Measurements from ENCODE around the gene ANTXR2.

DNA sequence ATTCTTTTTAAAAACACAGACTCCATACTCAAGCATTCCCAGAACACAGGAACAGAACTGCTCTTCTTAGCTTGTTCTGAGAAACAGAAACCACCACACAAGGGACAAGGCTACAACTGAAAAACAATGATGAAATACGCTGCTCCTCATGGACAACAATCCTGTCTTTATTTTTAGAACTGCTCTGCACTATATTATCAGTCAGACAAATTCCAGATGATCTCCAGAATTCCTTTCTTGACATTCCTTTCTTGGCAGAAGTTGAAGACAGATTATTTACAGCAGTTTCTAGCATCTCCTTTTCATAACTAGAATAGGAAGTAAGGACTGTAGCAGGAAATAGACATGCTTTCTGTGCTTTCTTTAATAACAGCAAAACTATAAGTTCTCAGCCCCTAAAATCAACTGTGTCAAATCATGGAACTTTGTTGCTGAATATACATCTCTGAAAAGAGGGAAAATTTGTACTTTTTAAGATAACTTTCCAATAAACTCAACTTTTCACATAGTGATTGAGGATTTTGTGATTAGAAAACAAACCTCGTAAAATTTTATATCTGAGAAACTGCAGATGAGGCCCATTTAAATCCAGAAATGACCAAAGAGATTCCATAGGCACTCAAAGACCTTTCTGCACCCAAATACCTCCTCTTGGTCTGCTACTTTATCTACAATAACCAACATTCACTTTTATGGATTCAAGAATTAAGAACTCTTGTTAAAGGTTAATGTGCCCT lies 35.9 kb downstream of the ANTXR2 start:
- TF ChIP-seq, protein P1, sequence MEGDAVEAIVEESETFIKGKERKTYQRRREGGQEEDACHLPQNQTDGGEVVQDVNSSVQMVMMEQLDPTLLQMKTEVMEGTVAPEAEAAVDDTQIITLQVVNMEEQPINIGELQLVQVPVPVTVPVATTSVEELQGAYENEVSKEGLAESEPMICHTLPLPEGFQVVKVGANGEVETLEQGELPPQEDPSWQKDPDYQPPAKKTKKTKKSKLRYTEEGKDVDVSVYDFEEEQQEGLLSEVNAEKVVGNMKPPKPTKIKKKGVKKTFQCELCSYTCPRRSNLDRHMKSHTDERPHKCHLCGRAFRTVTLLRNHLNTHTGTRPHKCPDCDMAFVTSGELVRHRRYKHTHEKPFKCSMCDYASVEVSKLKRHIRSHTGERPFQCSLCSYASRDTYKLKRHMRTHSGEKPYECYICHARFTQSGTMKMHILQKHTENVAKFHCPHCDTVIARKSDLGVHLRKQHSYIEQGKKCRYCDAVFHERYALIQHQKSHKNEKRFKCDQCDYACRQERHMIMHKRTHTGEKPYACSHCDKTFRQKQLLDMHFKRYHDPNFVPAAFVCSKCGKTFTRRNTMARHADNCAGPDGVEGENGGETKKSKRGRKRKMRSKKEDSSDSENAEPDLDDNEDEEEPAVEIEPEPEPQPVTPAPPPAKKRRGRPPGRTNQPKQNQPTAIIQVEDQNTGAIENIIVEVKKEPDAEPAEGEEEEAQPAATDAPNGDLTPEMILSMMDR (IDR thresholded peaks at IDR 0.05): no peak
- TF ChIP-seq, protein P2, sequence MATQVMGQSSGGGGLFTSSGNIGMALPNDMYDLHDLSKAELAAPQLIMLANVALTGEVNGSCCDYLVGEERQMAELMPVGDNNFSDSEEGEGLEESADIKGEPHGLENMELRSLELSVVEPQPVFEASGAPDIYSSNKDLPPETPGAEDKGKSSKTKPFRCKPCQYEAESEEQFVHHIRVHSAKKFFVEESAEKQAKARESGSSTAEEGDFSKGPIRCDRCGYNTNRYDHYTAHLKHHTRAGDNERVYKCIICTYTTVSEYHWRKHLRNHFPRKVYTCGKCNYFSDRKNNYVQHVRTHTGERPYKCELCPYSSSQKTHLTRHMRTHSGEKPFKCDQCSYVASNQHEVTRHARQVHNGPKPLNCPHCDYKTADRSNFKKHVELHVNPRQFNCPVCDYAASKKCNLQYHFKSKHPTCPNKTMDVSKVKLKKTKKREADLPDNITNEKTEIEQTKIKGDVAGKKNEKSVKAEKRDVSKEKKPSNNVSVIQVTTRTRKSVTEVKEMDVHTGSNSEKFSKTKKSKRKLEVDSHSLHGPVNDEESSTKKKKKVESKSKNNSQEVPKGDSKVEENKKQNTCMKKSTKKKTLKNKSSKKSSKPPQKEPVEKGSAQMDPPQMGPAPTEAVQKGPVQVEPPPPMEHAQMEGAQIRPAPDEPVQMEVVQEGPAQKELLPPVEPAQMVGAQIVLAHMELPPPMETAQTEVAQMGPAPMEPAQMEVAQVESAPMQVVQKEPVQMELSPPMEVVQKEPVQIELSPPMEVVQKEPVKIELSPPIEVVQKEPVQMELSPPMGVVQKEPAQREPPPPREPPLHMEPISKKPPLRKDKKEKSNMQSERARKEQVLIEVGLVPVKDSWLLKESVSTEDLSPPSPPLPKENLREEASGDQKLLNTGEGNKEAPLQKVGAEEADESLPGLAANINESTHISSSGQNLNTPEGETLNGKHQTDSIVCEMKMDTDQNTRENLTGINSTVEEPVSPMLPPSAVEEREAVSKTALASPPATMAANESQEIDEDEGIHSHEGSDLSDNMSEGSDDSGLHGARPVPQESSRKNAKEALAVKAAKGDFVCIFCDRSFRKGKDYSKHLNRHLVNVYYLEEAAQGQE (IDR thresholded peaks at IDR 0.05; ENCODE audit: low read depth, low read length): no peak
- no peak for TF ChIP-seq FOXJ3 (CRISPR knock-in tag; IDR thresholded peaks at IDR 0.05)
- TF ChIP-seq TAF1 (IDR thresholded peaks at IDR 0.05; ENCODE audit: borderline replicate concordance, low read depth, low read length): peak; percentile 37; the same call in 1 of the 2 replicates
- TF ChIP-seq JUND (IDR thresholded peaks at IDR 0.05): peak; percentile 83
- peak; percentile 92 for TF ChIP-seq POLR2AphosphoS5 (IDR thresholded peaks at IDR 0.05; ENCODE audit: low read depth, low read length)
- no peak for TF ChIP-seq EZH2phosphoT487 (IDR thresholded peaks at IDR 0.05; ENCODE audit: borderline replicate concordance, low read depth)
- TF ChIP-seq, protein P3, sequence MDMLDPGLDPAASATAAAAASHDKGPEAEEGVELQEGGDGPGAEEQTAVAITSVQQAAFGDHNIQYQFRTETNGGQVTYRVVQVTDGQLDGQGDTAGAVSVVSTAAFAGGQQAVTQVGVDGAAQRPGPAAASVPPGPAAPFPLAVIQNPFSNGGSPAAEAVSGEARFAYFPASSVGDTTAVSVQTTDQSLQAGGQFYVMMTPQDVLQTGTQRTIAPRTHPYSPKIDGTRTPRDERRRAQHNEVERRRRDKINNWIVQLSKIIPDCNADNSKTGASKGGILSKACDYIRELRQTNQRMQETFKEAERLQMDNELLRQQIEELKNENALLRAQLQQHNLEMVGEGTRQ (IDR thresholded peaks at IDR 0.05; ENCODE audit: borderline replicate concordance, low read depth, low read length): no peak
